Astrocyte (in vitro differentiated cells and primary cell): Measurements from ENCODE around the gene GCKR.

Source experiments
- CTCF ChIP-seq: IDR thresholded peaks from 2 replicates; pipeline ENCODE4 v1.5.1; 2011; ENCODE audit warnings: low read depth, mild to moderate bottlenecking, inconsistent platforms, low read length, moderate library complexity; ENCODE audit not compliant: insufficient read depth
- EZH2 ChIP-seq: IDR thresholded peaks from 2 replicates; pipeline ENCODE4 v1.6.1; 2012; ENCODE audit warnings: mild to moderate bottlenecking, low read length, inconsistent platforms; ENCODE audit not compliant: insufficient read depth

GRCh38 chr2:27489498-27490397, 6.9 kb upstream of the GCKR start, which contains the start of gene IFT172:
- no peak for TF ChIP-seq CTCF
- no peak for TF ChIP-seq EZH2
